ENCODE data around the gene UNC13C. TPM values are rescaled to one million over a fixed set of nuclear protein-coding genes. Genes with fewer than 3 reads are reported as not detected.

The UNC13C gene
- total and polyA plus RNA-seq, 2 experiments from 2014 or later, result not detected

GRCh38 chr15:54120949-54121463 lies 142.8 kb downstream of the UNC13C start:
- no peaks in the 10 kb centered on the region for H4K20me1 ChIP-seq (ENCODE audit: insufficient read depth)
- no peaks in the 10 kb centered on the region for H3K27me3 ChIP-seq (replicated peaks; ENCODE audit: insufficient read depth)
- no peak overlapping the region for H3K4me2 ChIP-seq (ENCODE audit: unreplicated experiment)
- in situ Hi-C loops (cut with MboI), result no loop called here
- H3K4me1 ChIP-seq (ENCODE audit: insufficient read depth), result no peaks in the 10 kb centered on the region
- no peaks in the 10 kb centered on the region for H3K9me2 ChIP-seq (ENCODE audit: insufficient read depth)
- no peak overlapping the region for H2AFZ ChIP-seq
- no peaks in the 10 kb centered on the region for H3K79me2 ChIP-seq (ENCODE audit: insufficient read depth)
- WGBS, 2 experiments (ENCODE audit: low coverage in 1 of 2, low lambda C conversion rate in 2 of 2, missing lambda C conversion rate in 2 of 2), result 34 to 38% methylated on average over 5 of the region's 5 CpGs
- H3F3A ChIP-seq (ENCODE audit: insufficient read depth), result no peaks in the 10 kb centered on the region
- no peaks in the 10 kb centered on the region for H3K36me3 ChIP-seq (ENCODE audit: low read depth)
- TF ChIP-seq EZH2 (IDR thresholded peaks at IDR 0.05; ENCODE audit: insufficient read depth, poor library complexity, severe bottlenecking) (no peak), EZH2phosphoT487 (IDR thresholded peaks at IDR 0.05; ENCODE audit: insufficient read depth, low read depth) (no peak)
- no peaks in the 10 kb centered on the region for H3K9me3 ChIP-seq (ENCODE audit: low read depth)
- no peak overlapping the region for H3K9ac ChIP-seq
- no peak overlapping the region for H3K4me3 ChIP-seq
- DNase-seq, result no peak
- H3K27ac ChIP-seq, result no peak overlapping the region

DNA sequence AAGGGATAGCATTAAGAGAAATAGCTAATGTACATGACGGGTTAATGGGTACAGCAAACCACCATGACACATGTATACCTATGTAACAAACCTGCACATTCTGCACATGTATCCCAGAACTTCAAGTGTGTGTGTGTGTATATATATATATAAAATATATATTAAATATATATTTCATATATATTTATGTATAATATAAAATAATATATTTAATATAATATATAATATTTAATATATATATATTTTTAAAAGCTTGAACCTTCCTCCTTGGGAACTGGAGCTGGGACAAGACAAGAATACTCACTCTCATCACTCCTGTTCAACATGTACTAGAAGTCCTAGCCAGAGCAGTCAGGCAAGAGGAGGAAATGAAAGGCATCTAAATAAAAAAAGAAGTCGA lies 149.3 kb downstream of the UNC13C start:
- H3K9me2 ChIP-seq (ENCODE audit: insufficient read depth), result no peaks in the 10 kb centered on the region
- H3K9me3 ChIP-seq (ENCODE audit: low read depth), result no peaks in the 10 kb centered on the region
- TF ChIP-seq EZH2phosphoT487 (IDR thresholded peaks at IDR 0.05; ENCODE audit: insufficient read depth, low read depth) (no peak), EZH2 (IDR thresholded peaks at IDR 0.05; ENCODE audit: insufficient read depth, poor library complexity, severe bottlenecking) (no peak)
- H3K4me1 ChIP-seq (ENCODE audit: insufficient read depth), result no peaks in the 10 kb centered on the region
- no peak overlapping the region for H2AFZ ChIP-seq
- no peak overlapping the region for H3K4me2 ChIP-seq (ENCODE audit: unreplicated experiment)
- H3K4me3 ChIP-seq, result no peak overlapping the region
- H3F3A ChIP-seq (ENCODE audit: insufficient read depth), result no peaks in the 10 kb centered on the region
- in situ Hi-C loops (cut with MboI), result no loop called here
- H3K36me3 ChIP-seq (ENCODE audit: low read depth), result no peaks in the 10 kb centered on the region
- 17 to 32% methylated on average over 2 of the region's 2 CpGs for WGBS, 2 experiments (ENCODE audit: low coverage in 1 of 2, low lambda C conversion rate in 2 of 2, missing lambda C conversion rate in 2 of 2)
- H3K9ac ChIP-seq, result no peak overlapping the region
- H3K27me3 ChIP-seq (replicated peaks; ENCODE audit: insufficient read depth), result no peaks in the 10 kb centered on the region
- no peak overlapping the region for H3K27ac ChIP-seq
- no peaks in the 10 kb centered on the region for H3K79me2 ChIP-seq (ENCODE audit: insufficient read depth)
- DNase-seq, result no peak
- H4K20me1 ChIP-seq (ENCODE audit: insufficient read depth), result no peaks in the 10 kb centered on the region

GRCh38 chr15:54131410-54131809 lies 153.2 kb downstream of the UNC13C start:
- Histone ChIP-seq H2AFZ (no peak overlapping the region), H3K9ac (no peak overlapping the region), H3K4me1 (ENCODE audit: insufficient read depth) (no peaks in the 10 kb centered on the region), H3K9me2 (ENCODE audit: insufficient read depth) (no peaks in the 10 kb centered on the region), H4K20me1 (ENCODE audit: insufficient read depth) (no peaks in the 10 kb centered on the region), H3K27me3 (replicated peaks; ENCODE audit: insufficient read depth) (no peaks in the 10 kb centered on the region), H3K27ac (no peak overlapping the region), H3F3A (ENCODE audit: insufficient read depth) (no peaks in the 10 kb centered on the region), H3K4me3 (no peak overlapping the region), H3K9me3 (ENCODE audit: low read depth) (no peaks in the 10 kb centered on the region), H3K36me3 (ENCODE audit: low read depth) (no peaks in the 10 kb centered on the region), H3K4me2 (ENCODE audit: unreplicated experiment) (no peak overlapping the region), H3K79me2 (ENCODE audit: insufficient read depth) (no peaks in the 10 kb centered on the region)
- TF ChIP-seq EZH2phosphoT487 (IDR thresholded peaks at IDR 0.05; ENCODE audit: insufficient read depth, low read depth), result no peak
- TF ChIP-seq EZH2 (IDR thresholded peaks at IDR 0.05; ENCODE audit: insufficient read depth, poor library complexity, severe bottlenecking), result no peak
- WGBS, 2 experiments (ENCODE audit: low coverage in 1 of 2, low lambda C conversion rate in 2 of 2, missing lambda C conversion rate in 2 of 2), result 16 to 22% methylated on average over 3 of the region's 3 CpGs
- DNase-seq, result no peak
- in situ Hi-C loops (cut with MboI), result no loop called here

- in situ Hi-C loops (cut with MboI), result no loop called here
- 7 to 10% methylated on average over 1 of the region's 1 CpG for WGBS, 2 experiments (ENCODE audit: low coverage in 1 of 2, low lambda C conversion rate in 2 of 2, missing lambda C conversion rate in 2 of 2)
- H4K20me1 ChIP-seq (ENCODE audit: insufficient read depth), result no peaks in the 10 kb centered on the region
- no peaks in the 10 kb centered on the region for H3F3A ChIP-seq (ENCODE audit: insufficient read depth)
- TF ChIP-seq EZH2 (IDR thresholded peaks at IDR 0.05; ENCODE audit: insufficient read depth, poor library complexity, severe bottlenecking) (no peak), EZH2phosphoT487 (IDR thresholded peaks at IDR 0.05; ENCODE audit: insufficient read depth, low read depth) (no peak)
- DNase-seq, result no peak
- H3K27me3 ChIP-seq (replicated peaks; ENCODE audit: insufficient read depth), result no peaks in the 10 kb centered on the region
- H3K79me2 ChIP-seq (ENCODE audit: insufficient read depth), result no peaks in the 10 kb centered on the region
- no peaks in the 10 kb centered on the region for H3K4me1 ChIP-seq (ENCODE audit: insufficient read depth)
- H3K4me2 ChIP-seq (ENCODE audit: unreplicated experiment), result no peak overlapping the region
- H3K9me3 ChIP-seq (ENCODE audit: low read depth), result no peaks in the 10 kb centered on the region
- no peak overlapping the region for H2AFZ ChIP-seq
- H3K27ac ChIP-seq, result no peak overlapping the region
- H3K9ac ChIP-seq, result no peak overlapping the region
- H3K4me3 ChIP-seq, result no peak overlapping the region
- no peaks in the 10 kb centered on the region; the same call in 1 of the 2 replicates for H3K9me2 ChIP-seq (ENCODE audit: insufficient read depth)
- H3K36me3 ChIP-seq (ENCODE audit: low read depth), result no peaks in the 10 kb centered on the region
Observed at GRCh38 chr15:54149115-54149531, 170.9 kb downstream of the UNC13C start.

GRCh38 chr15:54150255-54150654 lies 172.0 kb downstream of the UNC13C start:
- DNase-seq, result no peak
- H3K27ac ChIP-seq, result no peak overlapping the region

More at GRCh38 chr15:54150255-54150654, 172.0 kb downstream of the UNC13C start:
- no peak overlapping the region for H2AFZ ChIP-seq
- no peaks in the 10 kb centered on the region for H3K9me3 ChIP-seq (ENCODE audit: low read depth)
- H3K4me3 ChIP-seq, result no peak overlapping the region
- in situ Hi-C loops (cut with MboI), result no loop called here
- 16 to 18% methylated on average over 4 of the region's 4 CpGs for WGBS, 2 experiments (ENCODE audit: low coverage in 1 of 2, low lambda C conversion rate in 2 of 2, missing lambda C conversion rate in 2 of 2)
- H3K4me2 ChIP-seq (ENCODE audit: unreplicated experiment), result no peak overlapping the region
- no peaks in the 10 kb centered on the region for H3K4me1 ChIP-seq (ENCODE audit: insufficient read depth)
- H3K9ac ChIP-seq, result no peak overlapping the region
- H3K27me3 ChIP-seq (replicated peaks; ENCODE audit: insufficient read depth), result no peaks in the 10 kb centered on the region
- no peaks in the 10 kb centered on the region for H3K79me2 ChIP-seq (ENCODE audit: insufficient read depth)
- TF ChIP-seq EZH2 (IDR thresholded peaks at IDR 0.05; ENCODE audit: insufficient read depth, poor library complexity, severe bottlenecking) (no peak), EZH2phosphoT487 (IDR thresholded peaks at IDR 0.05; ENCODE audit: insufficient read depth, low read depth) (no peak)
- H3K9me2 ChIP-seq (ENCODE audit: insufficient read depth), result no peaks in the 10 kb centered on the region; the same call in 1 of the 2 replicates
- no peaks in the 10 kb centered on the region for H3F3A ChIP-seq (ENCODE audit: insufficient read depth)
- no peaks in the 10 kb centered on the region for H4K20me1 ChIP-seq (ENCODE audit: insufficient read depth)
- no peaks in the 10 kb centered on the region for H3K36me3 ChIP-seq (ENCODE audit: low read depth)
